Karpas-422 (cell line): Measurements from ENCODE around the gene SLAMF9. TPM values are rescaled to one million over a fixed set of nuclear protein-coding genes. Genes with fewer than 3 reads are reported as not detected.

Experiments used
- DNase-seq: peaks from one replicate; pipeline ENCODE4 v3.0.0-alpha.2; 2015
- H2AFZ ChIP-seq: fragments of 200-600 bp; sonication (generic); 2 replicates; pipeline ENCODE4 v1.6.1; 2014; ENCODE audit warnings: antibody characterized with exemption, low read length, mixed read lengths
- H3K27ac ChIP-seq: fragments of 200-600 bp; sonication (generic); 2 replicates; pipeline ENCODE4 v1.5.1; 2014; ENCODE audit warnings: mild to moderate bottlenecking, low read length, moderate library complexity
- H3K27me3 ChIP-seq: fragments of 200-600 bp; sonication (generic); 2 replicates; pipeline ENCODE4 v1.6.1; 2014; ENCODE audit warnings: low read length, mixed read lengths
- H3K36me3 ChIP-seq: fragments of 200-600 bp; sonication (generic); 2 replicates; pipeline ENCODE4 v1.6.1; 2014; ENCODE audit warnings: low read length, mixed read lengths; ENCODE audit not compliant: insufficient read depth
- H3K4me1 ChIP-seq: fragments of 200-600 bp; sonication (generic); 2 replicates; pipeline ENCODE4 v1.6.1; 2014; ENCODE audit warnings: mild to moderate bottlenecking, low read length, mixed read lengths
- H3K4me2 ChIP-seq: fragments of 200-600 bp; sonication (generic); 2 replicates; pipeline ENCODE4 v1.6.1; 2014; ENCODE audit warnings: low read length, low read depth, mild to moderate bottlenecking; ENCODE audit not compliant: poor library complexity, severe bottlenecking
- H3K4me3 ChIP-seq: fragments of 200-600 bp; sonication (generic); 2 replicates; pipeline ENCODE4 v1.5.1; 2014; ENCODE audit warnings: mild to moderate bottlenecking, antibody characterized with exemption, low read length, mixed read lengths
- H3K79me2 ChIP-seq: fragments of 200-600 bp; sonication (generic); 2 replicates; pipeline ENCODE4 v1.6.1; 2014; ENCODE audit warnings: mild to moderate bottlenecking, low read length, mixed read lengths
- H3K9ac ChIP-seq: fragments of 200-600 bp; sonication (generic); 2 replicates; pipeline ENCODE4 v1.6.0; 2014; ENCODE audit warnings: low read length
- H3K9me2 ChIP-seq: fragments of 200-600 bp; sonication (generic), shearing (Covaris generic); replicated peaks from 2 replicates; pipeline ENCODE4 v1.6.0; 2014; ENCODE audit warnings: mild to moderate bottlenecking, low read length, moderate library complexity; ENCODE audit not compliant: insufficient read depth
- H3K9me3 ChIP-seq: fragments of 300-700, 200-600 bp; sonication (generic); 2 replicates; pipeline ENCODE4 v1.6.1; 2014; ENCODE audit warnings: low read length, mixed read lengths
- H4K20me1 ChIP-seq: fragments of 200-600 bp; sonication (generic); 2 replicates; pipeline ENCODE4 v1.6.1; 2014; ENCODE audit warnings: mild to moderate bottlenecking, antibody characterized with exemption, low read length, low read depth; ENCODE audit not compliant: insufficient read depth
- total RNA-seq: library from RNA; depleted of rRNA; stranded (reverse); fragments of >200 nt; shearing (Covaris generic); gene quantifications from 2 replicates; pipeline ENCODE4 v1.2.3, GENCODE V29; 2014; ENCODE audit warnings: low replicate concordance; rRNA removed

SLAMF9 gene
- not detected in 2 replicates for total RNA-seq

DNA sequence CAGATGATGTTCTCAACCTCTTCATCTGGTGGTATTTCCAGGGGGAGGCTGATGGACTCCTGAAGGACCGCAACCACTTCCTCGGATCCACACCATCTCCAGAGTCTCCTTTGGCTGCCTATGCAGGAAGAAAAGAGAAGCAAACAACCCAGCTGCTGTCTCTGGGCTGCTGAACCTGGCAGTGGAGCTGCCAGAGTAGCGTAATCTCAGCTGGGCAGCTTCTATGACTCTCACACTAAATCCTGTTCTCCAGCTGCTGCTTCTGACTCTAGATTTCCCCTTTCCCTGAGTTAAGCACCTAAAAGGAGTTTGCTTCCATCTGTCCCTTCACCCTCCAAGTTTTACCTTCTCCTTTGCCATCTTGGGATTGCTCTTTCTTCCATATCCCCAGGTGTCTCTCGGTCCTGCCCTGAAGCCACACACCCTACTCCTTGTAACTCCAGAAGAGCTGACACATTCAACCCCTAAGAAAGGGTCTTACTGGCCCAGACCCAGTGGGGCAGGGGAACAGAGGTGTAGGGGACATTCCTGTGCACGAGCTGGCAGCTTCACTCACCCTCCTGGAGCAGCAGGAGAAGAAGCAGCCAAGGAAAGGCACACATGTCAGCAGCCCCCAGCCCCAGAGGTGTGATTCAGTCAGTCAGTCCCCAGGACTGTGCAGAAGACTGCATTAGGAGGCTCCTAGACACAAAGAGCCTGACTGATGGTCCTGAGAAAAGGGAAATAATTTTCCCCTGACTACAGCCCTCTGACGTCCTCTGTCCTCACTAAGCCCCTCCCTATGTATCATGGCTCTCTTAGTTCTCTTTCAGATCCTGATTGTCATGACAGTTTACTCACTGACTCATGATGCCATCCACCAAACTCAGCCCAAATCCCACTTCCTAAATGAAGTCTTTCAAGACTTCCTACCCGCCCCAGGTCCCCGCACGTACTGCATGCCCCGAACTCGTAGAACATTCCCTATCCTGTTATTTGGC lies at the start of gene SLAMF9:
Gene SLAMF9 (minus strand): TSS at position 702 of the 980 bp plus-strand sequence. CDS start 100 bp downstream, at position 602.
- Histone ChIP-seq H4K20me1 (no peaks in the 10 kb centered on the region), H3K27me3 (no peaks in the 10 kb centered on the region), H3K36me3 (no peaks in the 10 kb centered on the region), H3K4me2 (no peak within 1 kb of the TSS), H2AFZ (no peak within 1 kb of the TSS), H3K4me3 (no peak within 1 kb of the TSS), H3K79me2 (no peaks in the 10 kb centered on the region), H3K4me1 (no peaks in the 10 kb centered on the region), H3K27ac (no peak within 1 kb of the TSS), H3K9me2 (no peaks in the 10 kb centered on the region), H3K9me3 (no peaks in the 10 kb centered on the region), H3K9ac (no peak within 1 kb of the TSS)
- no peak for DNase-seq

DNA sequence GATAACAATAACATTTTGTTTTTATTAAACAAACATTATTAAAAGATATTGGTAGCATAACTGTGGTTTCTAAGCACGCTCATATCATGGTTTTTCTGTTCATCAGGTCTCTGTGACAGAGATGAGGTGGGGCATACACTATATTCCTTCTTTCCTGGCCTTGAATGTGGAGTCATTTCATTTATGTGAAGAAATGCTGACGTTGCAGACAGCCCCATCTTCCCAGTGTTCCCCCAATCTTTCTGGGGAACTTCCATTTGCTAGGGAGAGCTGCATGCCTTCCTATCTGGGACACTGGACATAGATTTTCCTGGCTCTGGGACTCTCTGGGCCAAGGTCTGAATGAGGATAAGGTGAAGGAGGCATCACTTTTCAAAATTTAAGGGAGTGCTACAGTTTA lies 47.4 kb upstream of the SLAMF9 start:
- DNase-seq = peak; percentile 4
- Histone ChIP-seq H3K9me2 (no peaks in the 10 kb centered on the region), H3K4me3 (no peak overlapping the region), H3K27me3 (no peaks in the 10 kb centered on the region), H4K20me1 (no peaks in the 10 kb centered on the region), H3K4me2 (no peak overlapping the region), H3K27ac (no peak overlapping the region), H2AFZ (no peak overlapping the region), H3K9me3 (no peaks in the 10 kb centered on the region), H3K4me1 (no peaks in the 10 kb centered on the region), H3K9ac (no peak overlapping the region), H3K79me2 (no peaks in the 10 kb centered on the region), H3K36me3 (no peaks in the 10 kb centered on the region)

DNA sequence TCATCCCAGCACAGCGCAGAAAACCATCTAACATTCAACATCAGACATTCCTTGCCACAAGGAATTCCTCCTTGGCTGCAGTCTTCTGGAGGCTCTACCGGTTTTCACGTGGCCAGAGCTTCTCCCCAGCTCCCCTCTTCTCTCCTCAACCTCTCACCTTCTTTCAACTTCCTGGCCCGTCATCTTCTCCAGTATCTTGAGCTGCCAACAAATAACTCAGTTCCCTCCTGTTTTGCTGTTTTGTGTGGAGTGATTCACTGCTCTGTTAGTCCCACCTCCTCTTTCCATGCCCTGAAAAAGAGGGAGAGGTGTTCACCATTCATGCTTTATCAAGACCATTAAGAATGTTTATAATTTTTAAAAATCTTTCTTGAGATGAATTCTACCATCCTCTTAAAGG lies 45.2 kb upstream of the SLAMF9 start:
- Histone ChIP-seq H3K4me1 (no peaks in the 10 kb centered on the region), H2AFZ (no peak overlapping the region), H3K9ac (no peak overlapping the region), H3K9me3 (no peaks in the 10 kb centered on the region), H3K9me2 (no peaks in the 10 kb centered on the region), H4K20me1 (no peaks in the 10 kb centered on the region), H3K4me3 (no peak overlapping the region), H3K27me3 (no peaks in the 10 kb centered on the region), H3K27ac (no peak overlapping the region), H3K79me2 (no peaks in the 10 kb centered on the region), H3K36me3 (no peaks in the 10 kb centered on the region), H3K4me2 (no peak overlapping the region)
- DNase-seq = peak; percentile 16

DNA sequence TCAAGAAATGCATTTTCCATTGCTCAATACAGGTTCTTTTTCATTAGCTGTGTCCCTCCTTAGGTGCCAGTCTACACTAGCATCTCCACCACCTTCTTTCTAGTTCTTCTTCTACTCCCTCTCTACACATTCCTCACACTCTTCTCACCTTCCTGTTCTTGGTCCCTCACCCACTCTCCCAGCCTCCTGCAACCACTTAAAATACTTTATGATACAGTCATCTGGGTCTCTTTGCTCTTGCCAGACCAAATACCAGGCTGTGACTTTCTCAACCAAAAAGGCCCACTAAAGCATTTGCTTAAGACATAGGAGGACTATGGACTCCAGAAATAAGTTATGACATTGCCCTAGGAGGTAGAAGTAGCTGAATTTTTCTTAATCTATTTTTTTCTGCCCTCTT lies 42.6 kb upstream of the SLAMF9 start:
- H3K9me3 ChIP-seq = no peaks in the 10 kb centered on the region
- no peaks in the 10 kb centered on the region for H3K9me2 ChIP-seq
- H3K4me3 ChIP-seq = no peak overlapping the region
- H3K4me1 ChIP-seq = no peaks in the 10 kb centered on the region
- no peaks in the 10 kb centered on the region for H3K79me2 ChIP-seq
- H3K27ac ChIP-seq = no peak overlapping the region
- H4K20me1 ChIP-seq = no peaks in the 10 kb centered on the region
- H3K9ac ChIP-seq = no peak overlapping the region
- no peak overlapping the region for H2AFZ ChIP-seq
- no peak for DNase-seq
- no peaks in the 10 kb centered on the region for H3K27me3 ChIP-seq
- H3K4me2 ChIP-seq = no peak overlapping the region
- H3K36me3 ChIP-seq = no peaks in the 10 kb centered on the region

DNA sequence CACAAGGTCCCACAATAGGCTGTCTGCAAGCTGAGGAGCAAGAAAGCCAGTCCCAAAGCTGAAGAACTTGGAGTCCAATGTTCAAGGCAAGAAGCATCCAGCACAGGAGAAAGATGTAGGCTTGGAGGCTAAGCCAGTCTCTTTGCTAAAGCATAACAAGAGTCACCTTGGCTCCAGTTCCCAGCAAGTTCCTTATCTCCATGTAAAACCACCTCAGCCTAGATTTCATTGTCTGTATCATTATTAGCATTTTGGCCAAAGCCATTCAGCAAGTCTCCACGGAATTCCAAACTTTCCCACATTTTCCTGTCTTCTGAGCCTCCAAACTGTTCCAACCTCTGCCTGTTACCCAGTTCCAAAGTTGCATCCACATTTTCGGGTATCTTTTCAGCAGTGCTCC lies 40.9 kb upstream of the SLAMF9 start:
- Histone ChIP-seq H3K4me1 (no peaks in the 10 kb centered on the region), H3K4me2 (no peak overlapping the region), H3K9ac (no peak overlapping the region), H3K4me3 (no peak overlapping the region), H2AFZ (no peak overlapping the region), H3K79me2 (no peaks in the 10 kb centered on the region), H3K27me3 (no peaks in the 10 kb centered on the region), H3K9me3 (no peaks in the 10 kb centered on the region), H4K20me1 (no peaks in the 10 kb centered on the region), H3K36me3 (no peaks in the 10 kb centered on the region), H3K27ac (no peak overlapping the region), H3K9me2 (no peaks in the 10 kb centered on the region)
- DNase-seq = peak; percentile 10

DNA sequence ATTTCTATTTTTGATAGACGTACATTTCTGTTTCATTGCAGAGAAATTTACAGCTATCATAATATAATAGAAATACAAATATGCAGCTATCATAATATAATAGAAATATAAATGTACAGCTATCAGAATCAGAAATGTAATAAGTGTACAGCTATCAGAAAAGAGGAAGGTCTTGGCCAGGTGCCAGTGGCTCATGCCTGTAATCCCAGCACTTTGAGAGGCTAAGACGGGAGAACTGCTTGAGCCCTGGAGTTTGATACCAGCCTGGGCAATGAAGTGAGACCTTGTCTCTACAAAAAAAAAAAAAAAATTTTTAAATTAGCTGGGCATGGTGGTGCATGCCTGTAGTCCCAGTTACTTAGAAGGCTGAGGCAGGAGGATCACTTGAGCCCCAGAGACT lies 39.9 kb upstream of the SLAMF9 start:
- Histone ChIP-seq H2AFZ (no peak overlapping the region), H3K9ac (no peak overlapping the region), H3K4me1 (no peaks in the 10 kb centered on the region), H3K9me3 (no peaks in the 10 kb centered on the region), H3K27ac (no peak overlapping the region), H3K4me2 (no peak overlapping the region), H3K27me3 (no peaks in the 10 kb centered on the region), H3K36me3 (no peaks in the 10 kb centered on the region), H4K20me1 (no peaks in the 10 kb centered on the region), H3K9me2 (no peaks in the 10 kb centered on the region), H3K79me2 (no peaks in the 10 kb centered on the region), H3K4me3 (no peak overlapping the region)
- DNase-seq = peak; percentile 14

DNA sequence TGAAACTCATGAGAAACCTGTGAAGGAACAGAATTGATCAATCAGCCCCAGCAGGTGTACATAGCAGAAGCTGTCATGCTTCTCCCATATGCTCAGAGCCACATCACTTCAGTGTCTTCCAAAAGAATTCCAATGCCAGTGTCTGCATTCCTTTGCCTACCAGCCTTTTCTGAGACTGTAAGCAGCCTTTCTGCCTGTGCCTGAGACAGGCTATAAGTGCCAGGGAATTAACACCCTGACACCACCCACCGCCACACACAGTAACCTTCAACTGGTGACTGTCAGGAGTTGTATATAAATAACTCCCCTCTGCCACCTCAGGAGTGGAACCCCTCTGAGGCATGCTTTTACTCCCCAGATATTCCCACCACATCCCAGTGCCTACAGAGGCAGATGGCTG lies 38.1 kb upstream of the SLAMF9 start:
- H3K27me3 ChIP-seq = no peaks in the 10 kb centered on the region
- H3K9me2 ChIP-seq = no peaks in the 10 kb centered on the region
- no peak overlapping the region for H3K9ac ChIP-seq
- no peaks in the 10 kb centered on the region for H3K4me1 ChIP-seq
- no peak overlapping the region for H3K4me2 ChIP-seq
- no peak overlapping the region for H2AFZ ChIP-seq
- no peaks in the 10 kb centered on the region for H3K9me3 ChIP-seq
- H3K79me2 ChIP-seq = no peaks in the 10 kb centered on the region
- no peak overlapping the region for H3K4me3 ChIP-seq
- H3K36me3 ChIP-seq = no peaks in the 10 kb centered on the region
- no peak for DNase-seq
- H3K27ac ChIP-seq = no peak overlapping the region
- H4K20me1 ChIP-seq = no peaks in the 10 kb centered on the region

DNA sequence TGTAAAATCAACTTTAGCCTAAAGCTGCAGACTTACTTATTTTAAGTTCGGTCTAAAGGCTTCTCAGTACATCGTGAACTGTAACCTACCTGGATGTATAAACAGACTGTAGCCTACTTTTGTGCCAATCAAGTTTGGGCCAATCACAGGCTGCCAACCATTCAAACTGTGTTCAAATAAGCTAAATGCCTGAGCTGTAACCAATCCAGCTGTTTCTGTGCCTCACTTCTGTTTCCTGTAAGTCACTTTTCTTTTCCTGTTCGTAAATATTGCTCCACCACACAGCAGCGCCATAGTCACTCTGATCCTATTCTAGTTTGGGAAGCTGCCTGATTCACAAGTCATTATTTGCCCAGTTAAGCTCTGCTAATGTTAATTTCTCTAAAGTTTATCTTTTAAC lies 37.5 kb upstream of the SLAMF9 start:
- Histone ChIP-seq H3K27ac (no peak overlapping the region), H3K9me3 (no peaks in the 10 kb centered on the region), H3K4me3 (no peak overlapping the region), H3K79me2 (no peaks in the 10 kb centered on the region), H3K27me3 (no peaks in the 10 kb centered on the region), H3K9me2 (no peaks in the 10 kb centered on the region), H3K4me1 (no peaks in the 10 kb centered on the region), H2AFZ (no peak overlapping the region), H3K36me3 (no peaks in the 10 kb centered on the region), H3K9ac (no peak overlapping the region), H3K4me2 (no peak overlapping the region), H4K20me1 (no peaks in the 10 kb centered on the region)
- no peak for DNase-seq
